ENCODE measurements around the gene YIF1B.
A peak's percentile ranks its signal among the peaks of the same experiment; 100 is the strongest.

The YIF1B gene

DNA sequence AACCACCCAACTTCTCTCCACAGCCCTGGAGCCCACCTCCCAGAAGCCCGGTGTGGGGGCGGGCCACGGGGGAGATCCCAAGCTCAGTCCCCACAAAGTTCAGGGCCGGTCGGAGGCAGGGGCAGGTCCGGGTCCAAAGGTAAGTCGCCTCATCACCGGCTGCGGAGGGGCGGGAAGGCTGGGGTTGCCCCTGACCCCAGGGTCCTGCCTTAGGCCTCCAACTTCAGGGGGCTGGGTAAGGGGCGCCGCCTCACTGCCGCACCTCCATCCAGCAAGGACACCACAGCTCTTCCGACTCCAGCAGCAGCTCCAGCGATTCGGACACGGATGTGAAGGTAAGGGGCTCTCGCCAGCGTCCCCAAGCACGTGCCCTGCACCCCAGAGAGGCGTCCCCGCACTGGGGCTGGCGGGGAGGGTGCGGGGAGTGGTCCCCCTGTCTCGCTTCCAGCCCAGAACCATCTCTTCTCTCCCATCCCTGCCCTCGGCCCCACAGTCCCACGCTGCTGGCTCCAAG, 11.3 kb downstream of the YIF1B start:
- no peak for DNase-seq

DNA sequence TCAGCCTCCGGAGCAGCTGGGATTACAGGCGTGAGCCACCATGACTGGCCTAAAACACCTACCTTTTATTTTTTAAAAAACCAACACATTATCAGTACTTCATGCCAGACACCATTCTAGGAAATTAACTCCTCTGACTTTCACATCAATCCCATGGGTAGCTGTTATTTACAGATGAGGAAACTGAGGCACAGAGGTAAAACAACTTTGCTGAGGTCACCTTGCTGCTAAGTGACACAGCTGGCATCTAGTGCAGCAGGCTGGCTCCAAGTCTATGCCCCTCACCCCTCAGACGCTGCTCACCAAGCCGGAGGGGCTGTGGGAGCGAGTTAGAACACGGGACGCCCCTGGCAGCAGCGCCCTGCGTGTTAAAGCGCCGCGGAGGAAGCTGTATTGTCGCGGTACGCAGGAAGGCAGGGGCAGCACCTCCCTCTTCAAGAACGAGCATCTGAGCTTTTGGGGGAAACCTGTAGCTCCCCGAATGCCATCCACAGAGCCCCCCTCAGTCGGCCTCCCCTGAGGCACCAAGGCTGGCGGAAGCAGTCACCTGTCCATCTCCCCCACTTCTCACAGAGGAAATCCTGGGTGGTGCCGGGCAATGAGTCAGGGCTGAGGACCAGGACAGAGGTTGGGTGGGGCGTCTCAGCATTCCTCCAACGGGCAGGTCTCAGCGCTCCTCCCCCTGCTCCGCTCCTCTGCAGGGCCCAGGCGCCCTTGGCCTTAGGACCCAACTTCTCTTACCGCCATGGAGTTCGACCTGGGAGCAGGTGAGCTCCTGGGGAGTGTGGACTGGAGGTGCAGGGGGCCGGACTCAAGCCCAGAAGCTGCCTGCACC, 12.0 kb downstream of the YIF1B start, which contains the start of gene C19orf33:
TSS of gene C19orf33 (plus strand) at position 735 of the 835 bp plus-strand sequence. CDS start at position 746, 11 bp downstream.
- DNase-seq, result no peak

DNA sequence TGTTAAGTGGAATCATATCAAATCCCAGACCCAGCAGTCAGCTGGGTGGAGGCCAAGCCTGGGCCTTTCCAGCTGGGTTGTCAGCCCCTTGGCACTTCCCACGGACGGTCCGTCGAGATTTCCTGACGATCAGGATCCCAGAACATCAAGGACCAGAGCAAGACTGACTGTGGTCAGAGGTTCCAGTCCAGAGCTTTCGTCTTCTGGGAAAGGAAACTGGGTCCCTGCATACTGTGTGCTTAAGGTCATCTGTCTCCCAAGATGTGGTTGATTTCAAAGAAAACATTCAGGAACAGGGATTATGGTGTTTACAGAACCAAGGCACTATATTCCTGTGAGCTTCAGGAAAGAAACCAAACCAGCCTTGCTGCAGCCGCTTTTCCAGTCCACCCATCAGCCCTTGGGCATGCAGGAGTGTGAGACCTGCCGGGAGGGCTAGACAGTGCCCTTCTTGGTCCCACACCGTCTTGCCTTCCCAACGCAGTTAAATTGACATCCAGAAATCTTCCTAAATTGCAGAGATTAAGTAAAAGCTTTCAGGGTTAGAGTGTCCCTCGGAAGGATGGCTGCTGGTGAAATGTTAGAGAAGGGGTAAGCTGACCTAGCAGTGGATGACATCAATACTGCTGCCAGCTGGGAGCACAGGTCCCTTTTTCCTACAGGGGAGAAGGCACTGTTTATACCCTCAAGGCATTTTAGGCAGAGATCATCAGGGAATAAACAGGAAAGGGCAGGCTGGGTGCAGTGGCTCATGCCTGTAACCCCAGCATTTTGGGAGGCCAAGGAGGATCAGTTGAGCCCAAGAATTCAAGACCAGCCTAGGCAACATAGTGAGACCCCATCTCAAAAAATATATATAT, 16.7 kb downstream of the YIF1B start:
- DNase-seq, result no peak

DNA sequence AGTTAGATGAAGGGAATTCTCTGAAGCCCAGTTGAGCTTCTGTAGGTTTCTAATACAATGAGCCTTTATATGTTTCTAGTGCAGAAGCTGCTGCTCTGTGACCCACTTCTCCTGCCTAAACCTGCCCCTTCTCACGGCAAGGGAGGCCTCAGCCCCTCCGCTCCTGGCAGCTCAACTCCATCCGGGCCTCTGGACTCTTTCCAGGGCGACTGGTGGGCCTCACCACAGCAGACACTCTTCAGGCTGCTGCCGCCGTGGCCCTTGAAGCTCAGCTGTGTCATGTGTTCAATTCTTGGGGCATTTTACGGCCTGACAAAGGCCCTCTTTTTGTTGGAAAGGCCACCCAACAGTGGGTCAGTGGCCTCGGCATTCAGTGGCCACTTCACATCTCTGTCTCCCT, 21.7 kb downstream of the YIF1B start:
- no peak for DNase-seq

DNA sequence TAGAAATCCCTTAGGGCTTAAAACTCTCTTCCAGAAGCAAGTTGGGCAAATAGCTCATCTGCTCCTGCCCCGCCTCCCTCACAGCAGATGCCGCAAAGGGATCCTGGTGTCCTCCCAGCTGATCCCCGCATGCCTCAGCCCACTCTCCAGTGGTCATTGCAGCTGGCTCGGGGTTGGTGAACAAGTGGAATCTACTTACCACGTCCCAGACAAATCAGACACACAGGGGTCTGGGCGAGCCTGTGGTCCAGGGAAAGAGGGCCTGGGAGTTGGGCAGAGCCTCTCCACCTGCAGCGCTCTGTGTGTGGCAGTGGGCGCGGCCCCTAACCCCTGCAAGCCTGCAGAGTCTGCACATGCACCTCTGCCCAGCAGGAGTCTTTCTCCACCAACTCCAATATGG, 22.5 kb downstream of the YIF1B start:
- no peak for DNase-seq

DNA sequence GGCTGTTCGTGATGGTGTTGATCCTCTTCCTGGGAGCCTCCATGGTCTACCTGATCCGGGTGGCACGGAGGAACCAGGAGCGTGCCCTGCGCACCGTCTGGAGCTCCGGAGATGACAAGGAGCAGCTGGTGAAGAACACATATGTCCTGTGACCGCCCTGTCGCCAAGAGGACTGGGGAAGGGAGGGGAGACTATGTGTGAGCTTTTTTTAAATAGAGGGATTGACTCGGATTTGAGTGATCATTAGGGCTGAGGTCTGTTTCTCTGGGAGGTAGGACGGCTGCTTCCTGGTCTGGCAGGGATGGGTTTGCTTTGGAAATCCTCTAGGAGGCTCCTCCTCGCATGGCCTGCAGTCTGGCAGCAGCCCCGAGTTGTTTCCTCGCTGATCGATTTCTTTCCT, 23.9 kb downstream of the YIF1B start:
- DNase-seq, result no peak

DNA sequence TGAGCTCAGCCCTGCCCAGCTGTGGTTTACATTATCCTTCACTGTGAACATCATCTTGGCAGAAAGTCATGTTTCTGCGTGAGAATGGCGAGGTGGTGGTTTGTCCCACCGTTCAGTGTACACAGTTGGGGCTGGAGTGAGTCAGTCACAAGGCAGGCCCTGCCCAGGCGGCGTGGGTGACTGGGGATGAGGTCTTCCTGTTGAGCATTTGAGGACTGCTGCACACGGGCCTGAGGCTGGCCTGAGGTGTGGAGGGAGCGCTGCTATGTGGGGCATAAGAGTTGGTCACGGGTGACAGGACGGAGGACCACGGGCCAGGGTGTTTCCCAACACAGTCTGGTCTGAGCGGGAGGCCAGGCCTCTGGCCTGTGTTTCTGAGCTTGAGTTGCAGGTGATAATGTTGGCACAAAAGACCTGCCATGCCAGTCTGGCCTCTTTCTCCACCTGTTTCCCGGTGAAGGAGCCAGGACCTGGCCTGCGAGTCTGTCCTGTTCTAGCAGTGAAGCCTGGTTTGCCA, 25.1 kb downstream of the YIF1B start:
- peak; percentile 82 for DNase-seq

DNA sequence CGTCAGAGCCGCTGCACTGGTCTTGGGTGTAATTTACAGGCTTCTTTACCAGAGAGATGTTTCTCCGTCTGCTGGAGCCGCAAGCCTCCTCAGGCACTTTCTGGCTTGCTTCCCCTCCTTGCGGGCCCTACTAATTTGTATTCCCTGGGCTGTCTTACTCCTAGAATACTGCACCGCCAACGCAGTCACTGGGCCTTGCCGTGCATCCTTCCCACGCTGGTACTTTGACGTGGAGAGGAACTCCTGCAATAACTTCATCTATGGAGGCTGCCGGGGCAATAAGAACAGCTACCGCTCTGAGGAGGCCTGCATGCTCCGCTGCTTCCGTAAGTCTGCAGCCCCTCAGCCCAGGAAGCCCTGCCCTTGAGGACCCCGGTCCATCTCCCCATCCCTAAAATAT, 25.8 kb downstream of the YIF1B start:
- DNase-seq, result no peak

DNA sequence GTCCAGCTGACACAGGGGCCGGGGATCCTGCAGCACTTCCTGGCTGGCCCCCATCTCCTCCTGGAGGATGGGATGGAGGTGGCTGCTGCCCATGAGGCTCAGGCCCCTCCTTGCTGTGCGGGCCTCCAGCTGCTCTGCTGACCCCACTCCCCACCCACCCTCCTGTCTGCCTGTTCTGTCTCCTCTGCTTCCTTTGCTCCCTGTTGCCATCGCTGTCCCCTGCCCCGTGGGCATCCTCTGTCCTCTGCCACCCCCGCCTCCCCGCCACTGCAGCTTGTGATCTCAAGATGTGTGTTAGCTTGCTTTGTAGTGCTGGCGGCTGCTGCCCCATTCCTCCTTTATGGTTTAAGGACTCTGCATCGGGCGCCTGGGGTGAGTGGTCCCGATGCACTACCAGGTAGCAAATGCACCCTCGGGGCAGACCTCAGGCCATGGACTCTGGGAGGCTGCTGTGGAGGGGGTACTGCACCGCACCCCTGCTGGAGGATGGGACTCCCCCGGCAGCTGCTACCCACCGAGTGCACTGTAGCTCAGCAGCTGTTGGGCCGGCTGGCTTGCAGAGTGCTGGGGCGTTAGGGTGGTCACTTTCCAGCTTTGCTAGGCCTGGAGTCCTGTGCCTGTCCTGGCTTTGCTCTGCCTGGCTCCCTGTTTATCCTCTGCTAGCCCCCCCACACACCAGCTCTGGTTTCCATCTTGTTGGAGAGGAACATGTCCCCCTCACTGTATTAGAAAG, 27.5 kb downstream of the YIF1B start:
- no peak for DNase-seq

DNA sequence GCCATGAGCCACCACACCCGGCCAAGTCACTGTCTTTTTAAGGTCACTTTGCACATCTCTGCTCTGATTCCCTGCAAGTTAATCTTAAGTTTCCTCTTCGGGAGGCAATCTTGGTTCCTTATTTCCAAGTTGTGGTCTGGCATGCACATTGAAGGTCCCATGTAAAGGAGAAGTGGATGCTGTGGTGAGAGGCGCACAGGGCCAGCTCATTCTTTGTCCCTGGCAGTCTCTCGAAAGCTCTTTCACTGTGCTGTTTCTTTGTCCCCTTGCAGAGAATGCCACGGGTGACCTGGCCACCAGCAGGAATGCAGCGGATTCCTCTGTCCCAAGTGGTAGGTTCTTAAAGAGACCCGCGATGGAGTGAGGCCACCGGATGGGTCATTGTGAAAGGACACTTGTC, 28.1 kb downstream of the YIF1B start:
- DNase-seq, result no peak

DNA sequence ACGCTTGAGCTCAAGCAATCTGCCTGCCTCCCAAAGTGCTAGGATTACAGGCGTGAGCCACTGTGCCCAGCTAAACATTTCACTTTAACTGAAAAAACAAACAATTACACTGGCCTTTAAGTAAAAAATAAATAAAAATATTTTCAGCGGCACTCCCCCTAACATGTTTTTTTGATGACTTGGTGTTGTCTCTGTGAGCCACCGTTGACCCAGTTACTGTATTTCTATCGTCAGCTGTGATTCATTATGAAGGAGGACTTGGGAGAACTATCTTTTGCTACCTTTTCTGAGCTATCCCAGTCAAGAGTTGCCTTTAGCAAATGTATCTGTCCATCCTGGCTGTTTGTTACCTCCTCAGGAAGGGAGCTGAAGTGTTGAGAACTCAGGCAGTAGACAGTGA, 30.2 kb downstream of the YIF1B start:
- no peak for DNase-seq

DNA sequence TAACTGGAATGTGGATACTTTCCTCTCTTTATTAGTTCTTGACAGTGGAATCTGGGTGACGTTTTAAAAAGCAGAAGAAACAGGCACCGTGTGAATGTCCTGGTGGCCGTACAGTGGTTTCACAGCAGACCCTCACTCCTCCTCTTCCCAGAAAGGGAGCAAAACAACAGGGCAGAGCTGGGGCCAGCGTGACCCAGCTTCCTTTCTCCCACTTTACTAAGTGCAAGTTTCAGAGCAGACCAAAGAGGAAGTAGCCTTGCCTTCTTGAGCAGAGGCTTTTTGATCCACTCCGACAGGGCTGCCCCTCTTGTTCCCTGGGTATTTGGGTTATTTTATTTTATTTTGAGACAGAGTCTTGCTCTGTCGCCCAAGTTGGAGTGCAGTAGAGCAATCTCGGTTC, 31.3 kb downstream of the YIF1B start:
- DNase-seq, result no peak

DNA sequence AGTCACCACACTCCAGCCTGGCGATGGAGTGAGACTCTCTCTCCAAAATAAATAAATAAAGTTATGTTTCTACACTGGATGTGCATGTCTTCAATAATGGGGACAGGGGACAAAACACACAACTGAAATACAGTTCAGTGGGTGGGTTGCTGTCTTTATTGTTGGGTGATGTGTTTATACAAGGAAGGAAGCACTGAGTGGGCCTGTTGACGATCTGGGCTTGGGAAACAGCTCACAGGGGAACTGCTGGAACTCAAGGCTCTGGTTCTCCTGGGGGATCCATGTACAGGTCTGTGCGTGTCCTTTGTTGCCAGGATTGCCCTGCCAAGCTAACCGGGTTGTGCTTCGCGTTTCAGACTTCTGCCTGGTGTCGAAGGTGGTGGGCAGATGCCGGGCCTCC, 32.5 kb downstream of the YIF1B start:
- DNase-seq, result no peak

DNA sequence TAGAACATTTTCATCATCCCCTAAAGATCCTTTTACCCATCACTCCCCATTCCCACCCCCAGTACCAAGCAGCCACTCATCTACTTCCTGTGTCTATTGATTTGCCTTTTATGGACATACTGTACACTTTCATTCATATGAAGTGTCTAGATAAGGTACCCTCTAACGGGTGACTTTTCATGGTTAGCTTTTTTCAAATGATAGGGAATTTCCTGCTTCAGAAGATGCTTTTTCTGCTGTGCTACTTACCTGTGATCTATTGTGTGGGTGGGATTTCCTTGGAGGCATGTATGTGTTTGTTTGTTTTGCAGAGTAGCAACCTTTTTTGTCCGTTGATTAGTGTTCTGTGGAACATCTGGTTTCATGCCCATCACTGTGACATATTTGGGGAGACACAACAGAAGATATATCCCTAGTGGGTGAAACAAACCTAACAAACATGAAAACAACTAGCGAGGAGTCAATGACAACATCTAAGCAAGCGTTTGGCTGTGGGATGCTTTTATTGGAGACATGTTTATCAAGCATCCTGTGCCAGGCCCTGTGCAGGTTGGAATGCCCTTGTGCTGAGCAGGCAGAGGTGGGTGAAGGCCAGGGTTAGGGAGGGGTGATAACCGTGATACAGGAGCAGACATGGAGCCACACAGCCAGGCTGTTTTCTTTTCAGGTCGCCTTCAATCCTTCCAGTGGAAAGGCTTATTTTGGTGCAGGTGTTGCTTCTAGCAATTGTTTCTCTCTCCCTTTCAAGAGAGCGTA, 33.8 kb downstream of the YIF1B start:
- no peak for DNase-seq

DNA sequence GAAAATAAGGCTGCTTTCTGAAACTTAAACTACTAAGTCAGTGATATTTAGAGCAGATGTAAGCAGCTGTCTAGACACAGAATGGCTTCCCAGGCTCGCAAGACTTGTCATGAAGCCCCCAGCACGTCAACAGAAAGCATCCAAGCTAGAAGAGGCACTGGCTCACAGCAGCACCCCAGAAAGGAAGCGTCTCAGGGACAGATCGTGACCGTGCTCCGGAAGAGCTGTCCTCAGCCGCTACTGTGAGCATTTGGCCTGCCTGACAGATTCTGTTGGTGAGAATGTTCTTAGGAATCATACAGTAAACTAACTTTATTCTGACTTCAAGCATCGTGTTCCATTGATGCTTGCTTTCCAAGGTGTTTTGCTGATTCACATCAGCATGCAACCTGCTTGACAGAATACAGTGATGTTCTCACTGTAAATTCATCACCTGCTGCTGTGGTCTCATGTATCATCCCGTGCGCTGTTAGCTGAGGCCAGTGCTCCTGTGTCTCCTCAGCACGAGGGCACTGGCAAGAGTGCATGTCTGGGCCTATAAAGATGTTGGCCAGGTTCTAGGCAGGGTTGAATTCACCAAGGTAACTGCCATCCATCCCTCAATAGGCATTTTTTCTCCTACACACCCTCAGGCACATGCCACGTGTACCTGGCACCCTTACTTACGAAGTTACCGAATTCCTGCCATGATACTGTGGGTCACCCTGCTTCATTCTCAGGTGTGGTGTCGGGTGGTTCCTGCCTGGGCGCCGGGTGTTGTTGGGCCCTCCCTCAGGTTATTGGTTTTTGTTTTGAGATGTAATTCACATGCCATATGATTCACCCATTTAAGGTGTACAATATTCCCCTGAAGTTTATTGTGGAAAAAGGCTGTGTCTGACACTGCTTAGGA, 35.5 kb downstream of the YIF1B start:
- no peak for DNase-seq

DNA sequence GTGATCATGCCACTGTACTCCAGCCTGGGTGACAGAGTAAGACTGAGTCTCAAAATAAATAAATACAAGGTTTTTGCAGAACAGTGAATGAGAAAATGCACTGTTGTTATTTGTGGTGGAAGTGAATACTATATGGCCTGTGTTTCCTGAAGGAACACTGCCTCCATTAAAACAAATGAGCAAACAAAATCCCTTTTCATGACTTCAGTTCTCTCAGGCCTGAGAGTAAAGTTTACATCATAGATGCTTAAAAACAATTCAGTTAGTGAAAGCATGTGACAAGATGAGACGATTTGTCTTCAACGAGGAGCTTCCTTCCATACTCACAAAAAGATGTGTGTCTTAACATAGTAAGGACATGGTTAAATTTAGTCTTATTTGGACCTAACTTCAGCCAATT, 37.0 kb downstream of the YIF1B start:
- no peak for DNase-seq

DNA sequence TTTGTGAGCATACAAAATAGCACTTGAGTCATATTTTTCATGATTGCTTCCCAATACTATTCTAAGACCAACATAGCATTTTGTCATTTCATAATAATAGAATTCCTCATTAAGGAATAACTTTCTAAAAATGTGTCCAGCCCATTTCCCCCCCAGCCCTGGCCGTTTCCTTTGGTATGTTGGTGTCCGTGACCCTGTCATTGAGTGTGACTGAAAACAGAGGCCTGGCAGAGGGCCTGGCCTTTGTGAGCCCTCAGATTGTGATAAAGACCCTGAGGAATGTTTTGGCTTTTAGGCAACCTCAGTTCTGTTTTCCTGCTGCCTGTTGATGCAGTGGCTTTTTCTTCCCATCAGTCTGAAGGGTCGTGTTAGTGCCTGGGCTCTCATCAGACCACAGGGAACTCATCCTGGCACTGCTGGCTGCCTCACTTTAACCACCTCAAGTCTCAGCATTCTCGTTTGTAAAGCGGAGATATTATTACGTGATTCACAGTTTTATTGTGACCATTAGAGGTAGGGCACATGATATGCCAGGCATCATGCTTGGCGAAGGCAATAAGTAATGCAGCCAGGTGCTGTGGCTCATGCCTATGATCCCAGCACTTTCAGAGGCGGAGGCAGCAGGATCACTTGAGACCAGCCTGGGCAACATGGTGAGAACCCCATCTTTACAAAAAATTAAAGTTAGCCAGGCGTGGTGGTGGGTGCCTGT, 37.6 kb downstream of the YIF1B start:
- peak; percentile 48 for DNase-seq

DNA sequence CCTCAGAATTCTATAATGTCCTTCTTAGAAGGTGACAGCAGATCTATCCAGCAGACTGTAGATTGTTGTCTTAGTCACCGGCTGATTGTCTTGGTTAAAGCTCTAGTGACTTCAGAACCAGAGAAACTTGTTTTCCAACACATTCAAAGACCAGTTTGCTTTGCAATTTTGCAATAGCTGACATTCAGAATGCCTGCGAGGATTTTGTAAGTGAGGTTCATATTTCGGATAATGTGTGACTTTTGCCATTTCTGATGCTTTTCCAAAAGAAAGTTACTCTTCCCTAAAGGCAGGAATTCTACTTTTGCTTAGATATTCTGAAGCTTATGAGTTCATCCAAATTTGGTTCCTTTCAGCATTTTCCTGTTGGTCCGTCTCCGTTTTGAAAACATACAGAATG, 38.2 kb downstream of the YIF1B start:
- DNase-seq, result no peak

DNA sequence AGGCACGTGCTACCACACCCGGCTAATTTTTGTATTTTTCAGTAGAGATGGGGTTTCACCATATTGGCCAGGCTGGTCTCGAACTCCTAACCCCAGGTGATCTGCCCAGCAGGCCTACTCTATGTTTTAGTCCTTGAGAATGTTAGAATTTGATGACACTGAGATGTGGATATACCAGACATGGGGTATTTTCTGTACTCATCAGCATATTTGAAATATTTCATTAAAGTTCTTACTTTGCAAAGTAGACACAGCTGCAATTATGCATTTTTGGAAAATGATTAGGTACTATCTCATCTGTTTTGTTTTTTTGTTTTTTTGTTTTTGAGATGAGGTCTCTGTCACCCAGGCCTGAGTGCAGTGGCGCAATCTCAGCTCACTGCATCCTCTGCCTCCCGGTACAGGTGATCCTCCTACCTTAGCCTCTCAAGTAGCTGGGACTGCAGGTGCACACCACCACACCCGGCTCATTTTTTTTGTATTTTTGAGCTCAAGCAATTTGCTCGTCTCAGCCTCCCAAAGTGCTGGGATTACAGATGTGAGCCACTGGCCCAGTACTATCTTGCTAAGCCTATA, 38.7 kb downstream of the YIF1B start:
- DNase-seq, result no peak

DNA sequence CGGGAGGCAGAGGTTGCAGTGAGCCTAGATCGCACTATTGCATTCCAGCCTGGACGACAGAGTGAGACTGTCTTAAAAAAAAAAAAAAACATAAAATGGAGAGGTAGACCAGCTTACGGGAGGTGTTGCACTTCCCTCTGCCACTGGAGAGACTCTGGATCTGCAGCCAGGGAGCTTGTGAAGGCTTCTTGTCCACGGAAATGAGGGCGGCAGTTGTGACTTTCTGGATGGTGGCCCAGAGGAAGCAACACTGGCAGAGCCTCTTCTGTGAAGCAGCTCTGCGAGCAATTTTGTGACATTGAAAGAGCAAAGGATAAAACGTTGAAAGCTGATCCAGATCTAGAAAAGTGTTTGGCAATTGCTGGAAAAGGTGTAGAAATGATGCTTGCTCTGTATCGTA, 41.0 kb downstream of the YIF1B start:
- no peak for DNase-seq
